Neural cell (in vitro differentiated cells): Measurements from ENCODE around the gene DAGLA.

Experiments used
- CTCF ChIP-seq: fragments of 450-650 bp; IDR thresholded peaks from 2 replicates; pipeline ENCODE4 v1.5.1; 2014; ENCODE audit warnings: antibody characterized with exemption, mild to moderate bottlenecking, moderate library complexity; ENCODE audit not compliant: poor library complexity, severe bottlenecking
- EP300 ChIP-seq: fragments of 450-650 bp; conservative IDR thresholded peaks from 2 replicates; pipeline ENCODE4 v1.6.1; 2014; ENCODE audit warnings: antibody characterized with exemption, mild to moderate bottlenecking, moderate library complexity; ENCODE audit not compliant: poor library complexity, severe bottlenecking
- EZH2 ChIP-seq: fragments of 200-600, 300-800 bp; shearing (Covaris generic), sonication (generic); IDR thresholded peaks from 2 replicates; pipeline ENCODE4 v1.6.1; 2014; ENCODE audit warnings: antibody characterized with exemption, low read length, borderline replicate concordance, mild to moderate bottlenecking; ENCODE audit not compliant: insufficient read depth, poor library complexity, severe bottlenecking
- MXI1 ChIP-seq: fragments of 450-650 bp; conservative IDR thresholded peaks from 2 replicates; pipeline ENCODE4 v1.6.1; 2014; ENCODE audit warnings: antibody characterized with exemption, mild to moderate bottlenecking; ENCODE audit not compliant: poor library complexity, severe bottlenecking
- POLR2AphosphoS5 ChIP-seq: IDR thresholded peaks from 2 replicates; pipeline ENCODE4 v1.6.1; 2012
- RAD21 ChIP-seq: fragments of 450-650 bp; conservative IDR thresholded peaks from 2 replicates; pipeline ENCODE4 v1.6.1; 2014; ENCODE audit warnings: antibody characterized with exemption, mild to moderate bottlenecking, moderate library complexity
- REST ChIP-seq: IDR thresholded peaks from 2 replicates; pipeline ENCODE4 v1.6.1; 2012; ENCODE audit warnings: borderline replicate concordance
- SMC3 ChIP-seq: fragments of 450-650 bp; conservative IDR thresholded peaks from 2 replicates; pipeline ENCODE4 v1.6.1; 2014; ENCODE audit warnings: antibody characterized with exemption, mild to moderate bottlenecking, moderate library complexity; ENCODE audit not compliant: poor library complexity

- TF ChIP-seq CTCF = no peak
- no peak for TF ChIP-seq EP300
- no peak for TF ChIP-seq RAD21
- no peak for TF ChIP-seq REST
- no peak for TF ChIP-seq MXI1
- no peak for TF ChIP-seq SMC3
- no peak for TF ChIP-seq POLR2AphosphoS5
- no peak for TF ChIP-seq EZH2
These were observed 89.2 kb downstream of the DAGLA start for GRCh38 chr11:61769169-61769920.
